Bronchial epithelial cell (primary cell): ENCODE results near the gene HLCS. TPM values are rescaled to one million over a fixed set of nuclear protein-coding genes. Genes with fewer than 3 reads are reported as not detected.
"Not testable (repeated sequence)": the region's sequence is repeated elsewhere in the genome, so short reads cannot be mapped to it uniquely, and the experiment has no call there.

Experiments used
- DNase-seq: peaks from one replicate; pipeline ENCODE4 v3.0.0-alpha.2; 2010; ENCODE audit warnings: low read depth
- FAIRE-seq: peaks from 2 replicates; lab custom pipeline; 2011; peaks lifted over from hg19 to GRCh38; lab: Jason Lieb, UNC
- H3K27me3 ChIP-seq: 2 replicates; pipeline ENCODE4 v1.5.1; 2011; ENCODE audit warnings: low read length; ENCODE audit not compliant: control insufficient read depth, insufficient read depth
- H3K36me3 ChIP-seq: 2 replicates; pipeline ENCODE4 v1.5.1; 2011; ENCODE audit warnings: low read length; ENCODE audit not compliant: control insufficient read depth, insufficient read depth
- H3K4me3 ChIP-seq: 2 replicates; pipeline ENCODE4 v1.5.1; 2011; ENCODE audit warnings: mild to moderate bottlenecking, low read depth, low read length, control low read depth
- CTCF ChIP-seq: IDR thresholded peaks from 2 replicates; pipeline ENCODE4 v1.5.1; 2011; ENCODE audit warnings: mild to moderate bottlenecking, moderate library complexity, low read length, control low read depth, inconsistent platforms; ENCODE audit not compliant: insufficient read depth, severe bottlenecking
- total RNA-seq: library from RNA; depleted of rRNA; stranded (reverse); fragments of >200 nt; gene quantifications from 2 replicates; pipeline ENCODE4 v1.2.1, GENCODE V29; 2014

HLCS gene
- total RNA-seq, 1 donor from 2014 or later, result 26.3 TPM

GRCh38 chr21:36960676-36961284 is 5.7 kb downstream of the HLCS start:
- H3K4me3 ChIP-seq, result no peak overlapping the region
- FAIRE-seq (peak; percentile 18), DNase-seq (no peak)
- no peaks in the 10 kb centered on the region for H3K27me3 ChIP-seq
- no peak for TF ChIP-seq CTCF
- peaks cover 6% of the 10 kb centered on the region for H3K36me3 ChIP-seq

GRCh38 chr21:36959020-36959835 is 7.2 kb downstream of the HLCS start:
- TF ChIP-seq CTCF, result no peak
- H3K36me3 ChIP-seq, result peaks cover 6% of the 10 kb centered on the region
- no peak overlapping the region for H3K4me3 ChIP-seq
- H3K27me3 ChIP-seq, result no peaks in the 10 kb centered on the region
- FAIRE-seq, result no peak
- no peak for DNase-seq

- H3K36me3 ChIP-seq, result peaks cover 6% of the 10 kb centered on the region
- DNase-seq (no peak), FAIRE-seq (no peak)
- no peak for TF ChIP-seq CTCF
- no peaks in the 10 kb centered on the region for H3K27me3 ChIP-seq
- no peak overlapping the region for H3K4me3 ChIP-seq
These were observed 10.7 kb downstream of the HLCS start for GRCh38 chr21:36955783-36956182.

- DNase-seq, H3K27me3 ChIP-seq, FAIRE-seq, H3K4me3 ChIP-seq, H3K36me3 ChIP-seq: not testable (repeated sequence)
These were observed 14.1 kb downstream of the HLCS start for GRCh38 chr21:36952331-36952730.

- FAIRE-seq (peak; percentile 86), DNase-seq (peak; percentile 70)
- no peak for TF ChIP-seq CTCF
- Histone ChIP-seq H3K4me3 (no peak overlapping the region), H3K36me3 (peaks cover 5% of the 10 kb centered on the region), H3K27me3 (no peaks in the 10 kb centered on the region)
These were observed 17.0 kb downstream of the HLCS start for GRCh38 chr21:36949171-36950141.
